Natural killer cell (primary cell): ENCODE data around the gene ZNF526. TPM values are rescaled to one million over a fixed set of nuclear protein-coding genes. Genes with fewer than 3 reads are reported as not detected.

ENCODE experiments used
- ATAC-seq, 3 donors: fragments of 150-1000 bp in 2 of 3; fragments of 200-7000 bp in 1 of 3; cut with Tn5 transposase; 1 replicate in 1 of 3; 2 replicates in 2 of 3; pipeline ENCODE4 v1.10.0; 2021; ENCODE audit warnings: mild to moderate bottlenecking in 2 of 3, moderate library complexity in 2 of 3
- DNase-seq, 2 donors: peaks; one replicate each; pipeline versions ENCODE4 v3.0.0 to v3.0.0-alpha.2; 2013 to 2021; ENCODE audit warnings: mixed read lengths in 1 of 2
- H3K27ac ChIP-seq: one replicate; pipeline ENCODE4 v1.5.1; 2013; ENCODE audit warnings: mild to moderate bottlenecking, low read length
- H3K27me3 ChIP-seq: one replicate; pipeline ENCODE4 v1.6.1; 2013; ENCODE audit warnings: low read length; ENCODE audit not compliant: control insufficient read depth, insufficient read depth
- H3K36me3 ChIP-seq: one replicate; pipeline ENCODE4 v1.6.1; 2013; ENCODE audit warnings: low read length; ENCODE audit not compliant: control insufficient read depth, insufficient read depth
- H3K4me1 ChIP-seq: one replicate; pipeline ENCODE4 v1.6.1; 2013; ENCODE audit warnings: low read length; ENCODE audit not compliant: control insufficient read depth, insufficient read depth
- H3K4me3 ChIP-seq: one replicate; pipeline ENCODE4 v1.5.1; 2013; ENCODE audit warnings: low read length
- H3K9me3 ChIP-seq: one replicate; pipeline ENCODE4 v1.6.1; 2013; ENCODE audit warnings: low read length; ENCODE audit not compliant: control insufficient read depth, insufficient read depth
- H3K27ac Mint-ChIP-seq, 2 donors: one replicate each; pipeline ENCODE4 v1.8.0; 2022; ENCODE audit warnings: mild to moderate bottlenecking in 2 of 2, mixed read lengths in 2 of 2, moderate library complexity in 1 of 2
- H3K27me3 Mint-ChIP-seq, 2 donors: one replicate each; pipeline ENCODE4 v1.8.0; 2022; ENCODE audit warnings: low read depth in 2 of 2, mixed read lengths in 2 of 2
- H3K36me3 Mint-ChIP-seq: one replicate; pipeline ENCODE4 v1.8.0; 2022; ENCODE audit warnings: mixed read lengths
- H3K4me1 Mint-ChIP-seq, 2 donors: one replicate each; pipeline ENCODE4 v1.8.0; 2022; ENCODE audit warnings: mixed read lengths in 2 of 2
- H3K4me3 Mint-ChIP-seq: one replicate; pipeline ENCODE4 v1.8.0; 2022; ENCODE audit warnings: mild to moderate bottlenecking, moderate library complexity, mixed read lengths
- H3K9me3 Mint-ChIP-seq, 2 donors: one replicate each; pipeline ENCODE4 v1.8.0; 2022; ENCODE audit warnings: mixed read lengths in 2 of 2
- WGBS: methylation state at CpG from one replicate; pipeline ENCODE4 v1.1.7; 2013; ENCODE audit warnings: missing lambda C conversion rate; ENCODE audit not compliant: insufficient coverage; 5-methylcytosine and 5-hydroxymethylcytosine counted together
- intact Hi-C: fragments of 100-400 bp; cut with micrococcal nuclease; formaldehyde crosslinking; loops from one replicate; pipeline ENCODE4 v1.14.2; 2022
- total RNA-seq, 4 donors: library from RNA; stranded (reverse); fragments of 120-200 nt in 1 of 4; gene quantifications; one replicate each; pipeline versions ENCODE4 v1.2.3 to v1.2.4, GENCODE V29; 2013 to 2022
- TF ChIP-seq, protein P1 (sequence below): fragments of 200-600 bp; IDR thresholded peaks from one replicate; pipeline ENCODE4 v1.8.0; 2022; ENCODE audit warnings: antibody characterized with exemption

The ZNF526 gene
- total RNA-seq, 3 donors from 2014 or later (not counting 1 experiment from before 2014, with no cell fraction given) = 8.8 to 10.6 (median 10.2) TPM

GRCh38 chr19:42177686-42178019 is 42.5 kb upstream of the ZNF526 start:
- H3K27me3 ChIP-seq = peaks cover 36% of the 10 kb centered on the region
- Mint-ChIP-seq H3K4me1 (peaks cover 16 to 27% of the 10 kb centered on the region in 2 donors), H3K36me3 (no peaks in the 10 kb centered on the region), H3K27ac (no peak overlapping the region), H3K27me3 (peaks cover 7 to 14% of the 10 kb centered on the region in 2 donors), H3K9me3 (no peaks in the 10 kb centered on the region), H3K4me3 (no peak overlapping the region)
- no peak overlapping the region for H3K27ac ChIP-seq
- H3K4me1 ChIP-seq = peaks cover 22% of the 10 kb centered on the region
- ATAC-seq = no peak
- no peak for DNase-seq
- intact Hi-C loops = loop anchor here (5.0 kb wide), 1 partner anchor 120 kb away; no protein-coding TSS in a partner anchor
- TF ChIP-seq, protein P1, sequence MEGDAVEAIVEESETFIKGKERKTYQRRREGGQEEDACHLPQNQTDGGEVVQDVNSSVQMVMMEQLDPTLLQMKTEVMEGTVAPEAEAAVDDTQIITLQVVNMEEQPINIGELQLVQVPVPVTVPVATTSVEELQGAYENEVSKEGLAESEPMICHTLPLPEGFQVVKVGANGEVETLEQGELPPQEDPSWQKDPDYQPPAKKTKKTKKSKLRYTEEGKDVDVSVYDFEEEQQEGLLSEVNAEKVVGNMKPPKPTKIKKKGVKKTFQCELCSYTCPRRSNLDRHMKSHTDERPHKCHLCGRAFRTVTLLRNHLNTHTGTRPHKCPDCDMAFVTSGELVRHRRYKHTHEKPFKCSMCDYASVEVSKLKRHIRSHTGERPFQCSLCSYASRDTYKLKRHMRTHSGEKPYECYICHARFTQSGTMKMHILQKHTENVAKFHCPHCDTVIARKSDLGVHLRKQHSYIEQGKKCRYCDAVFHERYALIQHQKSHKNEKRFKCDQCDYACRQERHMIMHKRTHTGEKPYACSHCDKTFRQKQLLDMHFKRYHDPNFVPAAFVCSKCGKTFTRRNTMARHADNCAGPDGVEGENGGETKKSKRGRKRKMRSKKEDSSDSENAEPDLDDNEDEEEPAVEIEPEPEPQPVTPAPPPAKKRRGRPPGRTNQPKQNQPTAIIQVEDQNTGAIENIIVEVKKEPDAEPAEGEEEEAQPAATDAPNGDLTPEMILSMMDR = no peak
- H3K9me3 ChIP-seq = no peaks in the 10 kb centered on the region
- 32% methylated on average over 3 of the region's 3 CpGs for WGBS
- H3K36me3 ChIP-seq = no peaks in the 10 kb centered on the region
- no peak overlapping the region for H3K4me3 ChIP-seq

DNA sequence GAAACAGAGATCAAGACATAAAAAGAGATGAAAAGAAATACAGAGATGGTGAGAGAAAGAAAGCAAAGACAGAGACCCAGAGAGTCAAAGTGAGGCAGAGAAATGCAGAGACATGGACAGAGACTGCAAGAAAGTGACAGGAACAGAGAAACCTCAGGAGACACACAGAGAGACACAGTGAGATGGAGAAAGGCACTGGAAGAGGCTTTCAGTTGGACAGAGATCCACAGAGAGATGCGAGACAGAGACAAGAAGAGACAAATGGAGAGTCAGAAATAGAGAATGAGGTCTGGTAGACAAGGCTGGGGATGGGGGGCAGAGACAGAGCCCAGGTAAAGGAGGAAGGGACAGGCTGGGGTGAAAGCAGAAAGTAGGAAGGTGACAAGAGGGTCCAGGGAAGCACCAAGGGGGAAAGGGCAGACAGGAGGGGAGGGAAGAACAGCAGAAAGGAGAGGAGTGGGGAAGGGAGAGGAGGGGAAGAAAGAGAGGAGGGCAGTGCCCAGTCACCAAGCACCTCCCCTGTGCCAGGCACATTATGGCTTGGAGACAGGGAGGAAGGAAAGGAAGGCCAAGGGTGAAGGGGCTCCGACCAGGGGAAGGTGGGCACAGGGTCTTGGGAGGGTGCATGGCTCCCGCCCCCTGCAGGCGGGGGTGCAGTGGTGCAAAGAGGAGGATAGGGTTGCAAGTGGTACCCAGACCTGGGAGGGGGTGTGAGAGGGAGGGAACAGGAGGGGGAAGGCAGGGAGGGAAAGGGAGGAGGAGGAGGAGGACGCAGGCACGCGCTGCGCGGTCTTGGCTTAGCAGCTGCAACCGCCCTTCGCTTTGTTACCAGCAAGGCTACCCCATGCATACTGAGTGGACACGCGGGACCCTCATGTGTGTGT is 41.1 kb upstream of the ZNF526 start:
- intact Hi-C loops = loop anchor here (5.0 kb wide), 1 partner anchor 118 kb away; no protein-coding TSS in a partner anchor
- Mint-ChIP-seq H3K4me3 (no peak overlapping the region), H3K27ac (no peak overlapping the region), H3K36me3 (no peaks in the 10 kb centered on the region), H3K4me1 (peaks cover 28 to 39% of the 10 kb centered on the region in 2 donors), H3K9me3 (no peaks in the 10 kb centered on the region), H3K27me3 (peaks cover 7 to 14% of the 10 kb centered on the region in 2 donors)
- 24% methylated on average over 13 of the region's 13 CpGs for WGBS
- Histone ChIP-seq H3K27ac (no peak overlapping the region), H3K4me3 (no peak overlapping the region), H3K27me3 (peaks cover 36% of the 10 kb centered on the region), H3K36me3 (no peaks in the 10 kb centered on the region), H3K9me3 (no peaks in the 10 kb centered on the region), H3K4me1 (peaks cover 31% of the 10 kb centered on the region)
- ATAC-seq (no peak), DNase-seq (peak in 1 of 2 donors; percentile 57)
- TF ChIP-seq, protein P1 = peak; percentile 32

DNA sequence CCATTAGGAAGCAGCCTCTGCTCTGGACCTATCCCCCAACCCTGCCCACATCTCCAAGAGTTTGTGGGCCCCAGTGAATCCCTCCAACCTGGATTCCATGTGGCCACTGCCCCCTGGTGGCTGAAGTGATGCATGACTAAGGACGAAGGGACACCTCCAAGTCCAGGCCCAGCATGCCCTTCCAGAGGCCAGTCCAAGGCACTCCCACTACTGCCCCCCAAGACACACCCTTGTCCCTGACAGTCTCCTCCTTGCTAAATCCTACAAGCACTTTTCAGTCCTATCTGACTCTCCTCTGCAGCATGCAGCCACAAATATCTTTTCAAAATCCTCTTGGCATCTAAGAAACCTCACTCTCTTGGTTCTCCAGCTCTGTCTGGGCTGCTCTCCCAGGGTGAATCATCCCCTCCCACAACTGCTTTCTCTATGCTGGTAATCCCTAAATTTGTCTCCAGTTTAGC is 35.7 kb upstream of the ZNF526 start:
- intact Hi-C loops = loop anchor here (1.0 to 2.0 kb wide), 3 partner anchors 14 to 76 kb away; no protein-coding TSS in a partner anchor
- Histone ChIP-seq H3K27me3 (peaks cover 3% of the 10 kb centered on the region), H3K9me3 (no peaks in the 10 kb centered on the region), H3K4me3 (no peak overlapping the region), H3K27ac (peak overlapping the region; percentile 17), H3K4me1 (peaks cover 32% of the 10 kb centered on the region), H3K36me3 (no peaks in the 10 kb centered on the region)
- ATAC-seq (peak; percentile 77 to 79 (median 79)), DNase-seq (peak; percentile 64 to 84)
- H3K4me1 Mint-ChIP-seq = peaks cover 46 to 48% of the 10 kb centered on the region in 2 donors
- WGBS = 4% methylated on average over 1 of the region's 1 CpG
- H3K9me3 Mint-ChIP-seq = no peaks in the 10 kb centered on the region
- H3K27ac Mint-ChIP-seq = peak overlapping the region; percentile 45 to 75
- H3K27me3 Mint-ChIP-seq = peaks cover 0 to 3% of the 10 kb centered on the region in 2 donors
- TF ChIP-seq, protein P1 = peak; percentile 87
- no peaks in the 10 kb centered on the region for H3K36me3 Mint-ChIP-seq
- peak overlapping the region; percentile 72 for H3K4me3 Mint-ChIP-seq
